NAMALWA (cell line): ENCODE measurements around the gene GRAMD4.
A peak's percentile ranks its signal among the peaks of the same experiment; 100 is the strongest.

Source experiments
- DNase-seq: peaks from one replicate; pipeline ENCODE4 v3.0.0-alpha.2; 2015; ENCODE audit warnings: low spot score

The GRAMD4 gene

DNA sequence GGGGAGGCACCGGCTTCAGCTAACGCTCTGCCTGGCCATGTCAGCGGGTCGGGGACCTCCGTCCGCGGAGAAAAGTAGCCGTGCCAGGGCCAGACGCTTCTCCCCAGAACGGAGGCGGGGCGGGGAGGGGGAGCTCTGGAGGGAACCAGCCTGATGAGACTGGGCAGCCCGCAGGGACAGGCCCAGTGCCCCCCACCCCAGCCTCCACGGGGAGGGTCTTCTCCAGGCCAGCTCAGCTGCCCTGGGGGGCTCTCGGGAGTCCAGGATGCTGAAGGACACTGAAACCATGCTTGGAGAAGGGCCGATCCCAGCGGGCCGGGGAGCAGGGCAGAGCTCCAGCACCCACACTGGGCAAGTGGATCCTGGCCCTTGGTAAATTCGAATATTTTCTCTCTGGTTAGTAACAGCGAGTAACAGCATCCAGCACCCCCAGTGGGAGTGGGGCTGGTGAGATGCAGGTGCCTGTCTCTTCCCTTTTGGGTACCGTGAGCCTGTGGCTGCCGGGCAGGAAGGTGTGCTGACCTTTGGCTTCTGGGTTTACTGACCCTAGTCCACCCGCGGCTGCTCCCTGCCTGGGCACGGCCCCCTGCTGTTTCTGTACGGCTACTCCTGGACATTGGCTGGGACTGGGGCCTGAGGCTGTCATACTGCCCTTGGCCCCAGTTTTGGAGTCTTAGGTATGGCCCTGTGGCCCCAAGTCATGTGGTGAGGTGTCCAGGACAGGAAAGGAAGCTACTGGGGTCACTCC lies 35.8 kb downstream of the GRAMD4 start:
- no peak for DNase-seq

DNA sequence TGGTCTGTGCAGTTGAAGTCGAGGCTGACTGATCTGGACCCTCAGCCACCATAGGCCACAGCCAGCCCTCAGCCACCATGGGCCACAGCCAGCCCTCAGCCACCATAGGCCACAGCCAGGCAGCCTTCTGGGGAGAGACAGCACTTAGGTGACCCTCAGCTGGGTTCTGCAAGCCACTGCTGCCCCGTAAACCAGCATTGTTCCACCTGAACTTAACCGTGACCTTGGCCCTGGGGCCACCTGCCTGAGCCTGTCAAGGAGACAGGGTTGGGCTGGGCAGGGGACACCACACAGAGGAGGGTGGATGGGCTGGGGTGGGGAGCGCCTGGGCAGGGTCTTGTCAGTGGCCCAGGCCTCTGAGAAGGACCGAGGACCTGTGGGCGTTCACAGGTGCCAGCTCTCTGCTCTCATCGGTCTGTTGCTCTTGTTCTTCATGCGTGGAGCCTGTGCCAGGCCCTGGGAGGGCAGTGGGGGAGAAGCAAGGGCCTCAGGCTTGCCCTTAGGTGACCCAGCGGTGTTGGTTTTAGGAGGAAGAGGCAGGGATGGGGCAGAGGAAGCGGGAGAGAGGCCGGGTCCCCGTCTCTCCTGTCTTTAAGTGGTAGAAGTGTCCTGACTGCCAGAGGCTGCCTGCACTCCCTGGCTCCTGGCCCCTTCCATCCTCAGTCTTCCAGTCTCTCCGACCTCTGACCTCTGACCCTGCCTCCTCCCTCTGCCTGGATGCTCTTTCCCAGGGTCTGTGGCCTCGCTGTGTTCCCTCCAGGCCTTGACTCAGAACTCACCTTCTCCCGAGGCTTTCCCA lies 36.9 kb downstream of the GRAMD4 start:
- no peak for DNase-seq

DNA sequence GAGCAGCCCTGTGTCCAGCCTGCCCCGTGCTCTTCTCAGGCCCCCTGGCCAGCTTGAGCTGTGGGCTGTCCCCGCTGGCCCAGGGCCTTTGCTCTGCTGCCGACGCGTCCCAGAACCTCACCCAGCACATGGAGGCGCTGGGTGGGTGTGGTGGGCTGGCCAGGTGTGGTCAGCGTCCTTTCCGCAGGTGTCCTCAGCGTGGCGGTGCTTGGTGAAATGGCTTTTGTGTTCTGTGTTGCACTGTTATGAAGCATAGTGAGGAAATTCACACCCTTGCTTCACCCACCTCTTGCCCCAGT lies 37.4 kb downstream of the GRAMD4 start:
- no peak for DNase-seq

DNA sequence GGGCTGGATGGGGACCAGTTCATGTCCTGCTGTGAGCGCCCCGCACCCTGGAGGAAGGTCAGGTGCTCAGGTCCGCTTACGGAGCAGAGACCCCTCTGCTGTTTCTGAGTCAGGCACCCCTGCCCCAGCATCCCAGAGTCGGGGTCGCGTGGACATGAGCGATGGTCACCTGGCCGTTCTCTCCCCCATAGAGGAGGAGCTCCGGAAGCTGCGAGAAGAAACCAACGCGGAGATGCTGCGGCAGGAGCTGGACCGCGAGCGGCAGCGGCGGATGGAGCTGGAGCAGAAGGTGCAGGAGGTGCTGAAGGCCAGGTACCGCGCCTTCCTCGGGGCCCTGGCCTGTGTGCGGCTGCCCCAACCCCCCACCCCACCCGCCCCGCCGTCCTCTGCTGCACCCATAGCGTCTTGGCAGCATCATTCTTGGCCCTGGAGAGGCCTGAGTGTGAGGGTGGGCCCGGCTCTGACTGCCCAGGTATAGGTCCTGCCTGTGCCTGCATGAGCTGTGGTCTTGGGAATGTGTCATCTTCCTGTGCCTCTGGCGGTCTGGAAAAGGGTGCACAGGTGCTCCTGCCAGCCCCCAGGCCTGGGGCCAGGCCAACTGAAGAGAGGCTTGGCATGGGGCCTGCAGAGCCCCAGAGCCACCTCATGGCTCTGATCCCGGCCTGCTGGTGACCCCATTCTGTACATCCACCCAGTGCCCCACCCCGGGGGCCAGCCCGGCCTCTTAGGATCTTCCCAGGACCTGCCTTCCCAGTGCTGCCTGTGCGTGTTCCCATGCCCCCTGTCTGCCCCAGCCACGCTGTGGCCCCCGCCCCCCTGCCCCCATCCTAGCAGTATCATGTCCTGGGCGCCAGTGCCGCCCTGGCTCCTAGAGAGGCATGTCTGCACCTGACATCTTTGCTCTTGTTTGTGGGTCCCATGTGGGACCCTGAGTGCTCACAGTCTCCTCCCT lies 38.1 kb downstream of the GRAMD4 start:
- DNase-seq, result no peak

DNA sequence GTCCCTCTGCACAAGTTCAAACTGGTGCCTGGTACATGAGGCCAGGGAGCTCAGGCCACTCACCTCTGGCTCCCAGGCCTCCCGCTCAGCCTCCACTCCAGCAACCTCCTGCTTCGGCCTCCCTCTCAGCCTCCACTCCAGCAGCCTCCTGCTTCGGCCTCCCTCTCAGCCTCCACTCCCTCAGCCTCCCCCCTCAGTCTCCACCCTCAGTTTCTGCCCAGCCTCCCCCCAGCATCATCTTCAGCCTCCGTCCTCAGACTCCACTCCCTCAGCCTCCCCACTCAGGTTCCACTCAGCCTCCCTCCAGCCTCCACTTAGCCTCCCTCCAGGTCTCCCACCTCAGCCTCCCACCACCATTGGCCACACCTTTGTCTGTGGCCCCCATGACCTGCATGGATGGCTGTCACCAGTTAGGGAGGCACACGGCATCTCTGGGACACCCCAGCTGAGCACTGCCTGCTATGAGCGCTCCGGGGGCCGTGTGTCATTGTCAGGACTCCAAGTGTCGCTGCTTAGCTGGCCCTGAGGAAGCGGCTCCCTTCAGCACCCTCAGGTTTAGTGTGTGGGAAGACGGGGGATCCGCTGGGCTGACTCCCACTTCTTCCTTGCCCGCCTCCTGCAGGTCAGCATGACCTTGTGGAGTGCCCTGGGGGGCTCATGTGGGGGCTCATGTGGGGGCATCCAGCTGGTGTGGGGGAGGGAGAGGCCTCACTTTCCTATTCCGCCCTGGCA lies 39.0 kb downstream of the GRAMD4 start:
- DNase-seq, result no peak

DNA sequence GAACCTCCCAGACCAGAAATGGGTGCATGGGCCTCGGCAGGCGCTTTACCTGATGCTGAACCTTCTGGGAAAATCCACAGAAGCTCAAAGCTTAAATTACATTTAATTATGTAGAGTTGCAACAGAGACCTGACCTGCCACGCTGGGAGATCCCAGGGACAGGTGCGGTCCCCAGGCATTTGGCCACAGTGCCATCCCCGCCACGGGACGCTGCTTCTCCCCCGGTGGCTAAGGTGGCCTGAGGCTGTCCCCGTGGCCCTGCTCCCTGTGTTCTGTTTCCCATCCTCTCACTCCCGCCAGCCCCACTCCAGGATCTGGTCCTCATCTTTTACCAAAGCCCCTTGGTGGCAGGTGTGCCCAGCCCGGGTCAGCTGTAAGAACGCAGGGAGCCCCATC lies 39.6 kb downstream of the GRAMD4 start:
- DNase-seq, result no peak

DNA sequence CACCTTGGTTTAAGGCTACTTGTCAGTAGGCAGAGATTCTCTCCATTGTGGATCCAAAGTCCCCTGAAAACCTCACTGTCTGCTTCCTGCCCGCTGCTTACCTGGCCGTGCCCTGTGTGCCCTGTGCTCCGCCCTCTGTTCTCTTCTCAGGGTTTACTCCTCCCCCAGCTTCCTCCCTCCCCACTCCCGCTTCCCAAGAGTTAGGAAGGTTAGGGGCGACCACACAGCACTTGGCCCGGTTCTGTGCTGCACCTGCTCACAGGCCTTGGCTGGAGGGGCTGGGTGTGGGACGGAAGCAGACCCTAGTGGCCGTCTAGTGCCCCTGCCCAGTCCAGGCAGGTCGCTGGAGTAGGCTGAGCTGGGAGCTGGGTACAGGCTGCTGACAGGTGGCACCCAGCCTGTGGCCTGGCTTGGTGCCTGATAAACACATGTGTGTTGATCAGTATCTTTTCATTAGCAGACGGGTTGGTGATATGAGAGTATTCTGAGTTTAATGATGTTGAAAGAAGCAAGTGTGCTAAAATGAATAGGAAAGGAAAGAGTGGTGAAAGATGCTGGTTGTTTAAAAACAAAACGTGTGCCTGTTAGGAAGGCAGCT lies 40.5 kb downstream of the GRAMD4 start:
- DNase-seq, result no peak

DNA sequence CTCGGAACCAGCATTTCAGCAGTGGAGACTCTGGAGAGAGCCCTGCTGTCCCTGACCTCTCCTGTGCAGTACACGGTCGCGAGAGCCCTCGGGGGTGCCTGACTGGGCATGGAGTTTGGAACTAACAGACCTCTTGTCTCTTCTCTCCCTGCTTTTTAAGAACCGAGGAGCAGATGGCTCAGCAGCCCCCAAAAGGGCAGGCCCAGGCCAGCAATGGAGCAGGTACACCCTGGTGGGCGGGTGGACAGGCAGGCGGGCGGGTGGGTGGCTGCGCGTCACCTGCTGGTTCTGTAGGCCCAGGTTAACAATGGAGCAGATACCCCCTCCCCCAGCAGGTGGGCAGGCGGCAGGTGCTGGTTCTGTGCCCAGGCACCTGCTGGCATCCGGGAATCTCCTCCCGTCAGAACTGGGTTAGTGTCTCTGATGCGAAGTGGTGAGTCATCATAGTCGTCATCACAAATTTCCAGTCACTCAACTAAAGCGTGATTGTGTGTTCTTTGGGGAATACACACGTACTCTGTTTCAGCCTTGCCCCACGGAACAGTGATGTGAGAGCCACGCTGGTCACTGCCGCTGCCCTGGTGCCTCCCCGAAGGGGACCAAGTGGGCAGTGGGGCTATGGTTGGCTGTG lies 41.1 kb downstream of the GRAMD4 start:
- DNase-seq, result no peak

DNA sequence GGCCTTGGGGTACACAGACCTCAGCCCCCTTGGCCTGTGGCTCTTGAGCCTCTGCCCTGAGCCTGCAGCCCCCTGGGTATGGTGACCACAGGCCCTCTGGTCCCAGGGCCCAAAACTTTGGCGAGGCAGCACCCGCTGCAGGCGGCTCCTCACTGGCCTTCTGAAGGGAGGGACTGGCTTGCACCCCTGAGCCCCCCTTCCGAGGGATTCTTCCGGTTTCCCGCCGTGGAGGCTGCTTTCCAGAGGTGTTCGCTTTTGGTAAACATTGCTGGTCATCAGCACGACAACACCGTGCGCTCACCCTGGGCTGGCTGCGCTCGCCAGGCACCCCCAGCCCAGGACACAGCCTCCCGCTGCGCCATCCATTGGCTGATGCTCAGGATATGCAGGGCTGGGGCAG lies 42.0 kb downstream of the GRAMD4 start:
- DNase-seq, result no peak

DNA sequence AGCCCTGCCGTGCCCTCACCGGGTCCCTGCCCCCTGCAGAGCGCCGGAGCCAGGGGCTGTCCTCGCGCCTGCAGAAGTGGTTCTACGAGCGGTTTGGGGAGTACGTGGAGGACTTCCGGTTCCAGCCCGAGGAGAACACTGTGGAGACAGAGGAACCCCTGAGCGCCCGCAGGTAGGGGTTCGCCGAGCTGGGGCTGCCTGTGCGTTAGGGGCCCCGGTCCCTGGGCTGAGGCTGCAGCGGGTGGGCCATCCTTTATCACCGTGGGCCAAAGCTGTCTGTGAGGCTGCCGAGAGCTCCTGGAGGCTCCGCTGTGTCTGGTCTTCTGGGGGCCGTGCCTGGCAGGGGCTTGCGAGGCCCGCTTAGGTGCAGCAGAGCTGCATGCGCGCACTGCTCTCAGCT lies 42.8 kb downstream of the GRAMD4 start:
- no peak for DNase-seq

DNA sequence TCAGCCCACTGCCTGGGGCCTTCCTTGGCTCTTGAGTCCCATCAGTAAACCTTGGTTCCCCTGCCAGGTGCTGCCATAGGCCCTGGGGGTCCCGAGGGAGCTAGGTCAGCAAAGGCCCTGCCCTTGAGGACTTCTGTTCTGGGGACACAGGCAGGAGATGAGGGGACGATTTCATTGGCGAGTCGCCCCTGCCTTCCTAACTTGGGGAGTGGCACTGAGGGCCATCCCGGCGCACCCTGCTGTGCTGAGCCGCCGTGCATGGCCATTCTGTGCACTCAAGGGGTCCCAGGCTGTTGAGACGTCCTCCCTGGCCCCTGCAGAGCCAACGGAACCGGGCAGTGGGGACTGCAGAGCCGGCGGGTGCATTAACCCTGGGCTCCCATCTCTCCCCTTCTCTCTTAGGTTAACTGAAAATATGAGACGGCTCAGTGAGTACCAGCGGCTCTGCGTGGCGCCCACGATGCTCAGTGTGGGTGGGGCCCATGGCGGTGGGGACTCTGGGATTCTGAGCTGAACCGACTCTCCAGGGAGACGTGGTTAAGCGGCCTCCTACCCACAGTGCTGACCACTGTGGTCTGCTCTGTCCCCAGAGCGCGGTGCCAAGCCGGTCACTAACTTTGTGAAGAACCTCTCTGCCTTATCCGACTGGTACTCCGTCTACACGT lies 43.4 kb downstream of the GRAMD4 start:
- DNase-seq, result no peak

DNA sequence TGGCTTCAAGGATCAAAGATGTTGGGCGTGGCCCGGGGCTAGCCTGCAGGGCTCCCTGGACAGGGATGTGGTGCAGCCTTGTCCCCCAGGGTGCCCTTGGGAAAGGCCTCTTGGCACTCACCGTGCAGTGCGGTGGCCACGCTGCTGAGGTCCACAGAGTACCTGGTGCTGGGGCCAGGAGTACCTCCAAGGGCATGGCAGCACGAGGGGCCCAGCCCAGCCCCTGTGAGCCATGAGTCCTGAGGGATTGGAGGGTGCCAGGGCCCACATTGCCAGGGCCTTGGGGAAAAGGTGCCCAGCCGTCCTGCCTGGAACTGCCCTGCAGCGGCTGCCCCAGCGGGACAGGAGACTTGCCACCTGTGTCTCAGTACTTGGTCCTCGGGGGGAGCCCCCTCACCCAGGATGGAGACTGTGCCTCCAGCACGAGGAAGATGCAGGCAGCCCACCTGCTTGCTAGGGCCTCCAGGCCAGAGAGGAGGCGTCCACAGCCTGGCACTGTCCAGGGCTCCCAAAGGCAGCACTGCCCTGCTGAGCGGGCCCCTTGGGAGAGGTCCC lies 44.2 kb downstream of the GRAMD4 start:
- DNase-seq, result no peak

DNA sequence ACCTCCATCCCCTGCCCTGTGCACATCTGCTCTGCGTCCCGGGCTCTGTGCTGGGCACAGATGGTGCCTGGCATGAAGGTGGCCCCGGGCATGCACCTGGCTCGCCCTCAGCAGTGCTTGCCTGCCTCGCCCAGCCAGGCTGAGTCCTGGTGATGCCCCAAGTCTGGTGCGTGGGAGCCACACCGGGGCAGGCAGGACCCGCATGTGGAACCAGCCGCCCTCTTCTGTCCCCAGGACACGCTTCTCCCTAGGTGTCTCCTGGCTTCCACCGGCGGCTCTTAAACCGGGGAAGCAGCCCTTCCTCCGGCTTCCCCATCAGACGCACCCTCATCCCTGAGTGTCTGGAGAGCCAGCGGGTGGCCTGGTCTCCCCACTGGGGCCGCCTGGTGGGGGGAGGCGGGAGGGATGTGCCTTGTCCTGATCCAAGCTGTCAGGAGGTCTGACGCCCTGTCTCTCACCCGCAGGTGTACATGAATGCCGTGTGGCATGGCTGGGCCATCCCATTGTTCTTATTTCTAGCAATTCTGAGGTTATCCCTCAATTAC lies 45.0 kb downstream of the GRAMD4 start:
- DNase-seq, result no peak

DNA sequence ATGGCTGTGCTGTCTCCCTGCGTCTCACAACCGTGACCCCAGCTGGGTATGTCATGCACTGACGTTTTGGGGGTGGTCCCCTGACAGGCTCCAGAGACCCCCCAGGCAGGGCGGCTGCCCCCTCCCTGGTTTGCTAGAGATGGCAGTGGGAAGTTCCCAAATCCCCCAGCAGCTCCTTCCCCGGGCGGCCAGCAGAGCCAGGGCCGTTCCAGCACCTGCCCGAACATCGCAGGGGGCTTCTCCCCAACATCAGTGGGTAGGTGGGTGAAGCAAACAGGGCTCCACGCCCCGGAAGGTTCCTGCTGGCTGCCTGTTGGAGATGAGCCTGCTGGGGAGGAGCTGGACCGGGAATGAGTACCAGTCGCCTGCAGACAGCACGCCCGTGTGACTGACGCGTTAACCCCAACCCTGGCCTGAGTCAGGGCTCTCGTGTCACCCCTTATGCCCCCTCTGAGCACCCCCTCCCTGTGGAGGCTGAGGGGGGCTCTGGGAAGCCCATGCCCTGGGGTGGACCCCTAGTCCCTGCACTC lies 45.6 kb downstream of the GRAMD4 start:
- no peak for DNase-seq

DNA sequence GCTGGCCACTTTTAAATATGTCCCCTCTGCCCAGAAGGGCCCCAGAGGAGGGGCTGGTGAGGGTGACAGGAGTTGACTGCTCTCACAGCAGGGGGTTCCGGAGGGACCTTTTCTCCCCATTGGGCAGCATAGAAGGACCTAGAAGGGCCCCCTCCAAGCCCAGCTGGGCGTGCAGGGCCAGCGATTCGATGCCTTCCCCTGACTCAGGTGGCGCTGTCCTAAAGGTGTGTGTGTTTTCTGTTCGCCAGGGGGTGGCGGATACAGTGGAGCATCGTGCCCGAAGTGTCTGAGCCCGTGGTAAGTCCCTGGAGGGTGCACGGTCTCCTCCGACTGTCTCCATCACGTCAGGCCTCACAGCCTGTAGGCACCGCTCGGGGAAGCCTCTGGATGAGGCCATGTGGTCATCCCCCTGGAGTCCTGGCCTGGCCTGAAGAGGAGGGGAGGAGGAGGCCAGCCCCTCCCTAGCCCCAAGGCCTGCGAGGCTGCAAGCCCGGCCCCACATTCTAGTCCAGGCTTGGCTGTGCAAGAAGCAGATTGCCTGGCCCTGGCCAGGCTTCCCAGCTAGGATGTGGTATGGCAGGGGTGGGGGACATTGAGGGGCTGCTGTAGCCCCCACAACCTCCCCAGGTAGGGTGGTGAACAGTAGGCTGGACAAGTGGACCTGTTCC lies 46.5 kb downstream of the GRAMD4 start:
- no peak for DNase-seq

DNA sequence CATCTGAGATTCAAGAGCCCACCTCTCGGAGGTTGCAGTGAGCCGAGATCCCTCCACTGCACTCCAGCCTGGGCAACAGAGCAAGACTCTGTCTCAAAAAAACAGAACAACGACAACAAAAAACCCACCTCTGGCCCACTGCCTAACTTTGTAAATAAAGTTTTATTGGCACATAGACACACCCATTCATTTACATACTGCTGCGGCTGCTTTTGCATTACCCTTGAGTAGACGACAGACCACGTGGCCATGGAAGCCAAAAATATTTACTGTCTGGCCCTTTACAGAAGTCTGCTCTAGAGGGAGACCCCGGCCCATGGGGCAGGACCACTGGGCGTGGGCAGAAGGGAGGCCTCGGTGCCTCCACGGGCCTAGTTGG lies 47.0 kb downstream of the GRAMD4 start:
- peak; percentile 58 for DNase-seq

DNA sequence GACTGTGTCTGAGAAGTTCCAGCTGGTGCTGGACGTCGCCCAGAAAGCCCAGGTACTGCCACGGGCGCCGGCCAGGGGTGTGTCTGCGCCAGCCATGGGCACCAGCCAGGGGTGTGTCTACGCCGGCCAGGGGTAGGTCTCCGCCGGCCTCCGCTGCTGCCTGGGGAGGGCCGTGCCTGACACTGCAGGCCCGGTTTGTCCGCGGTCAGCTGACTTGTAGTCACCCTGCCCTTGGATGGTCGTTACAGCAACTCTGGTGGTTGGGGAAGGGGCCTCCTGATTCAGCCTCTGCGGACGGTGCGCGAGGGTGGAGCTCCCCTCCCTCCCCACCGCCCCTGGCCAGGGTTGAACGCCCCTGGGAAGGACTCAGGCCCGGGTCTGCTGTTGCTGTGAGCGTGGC lies 47.9 kb downstream of the GRAMD4 start:
- no peak for DNase-seq

DNA sequence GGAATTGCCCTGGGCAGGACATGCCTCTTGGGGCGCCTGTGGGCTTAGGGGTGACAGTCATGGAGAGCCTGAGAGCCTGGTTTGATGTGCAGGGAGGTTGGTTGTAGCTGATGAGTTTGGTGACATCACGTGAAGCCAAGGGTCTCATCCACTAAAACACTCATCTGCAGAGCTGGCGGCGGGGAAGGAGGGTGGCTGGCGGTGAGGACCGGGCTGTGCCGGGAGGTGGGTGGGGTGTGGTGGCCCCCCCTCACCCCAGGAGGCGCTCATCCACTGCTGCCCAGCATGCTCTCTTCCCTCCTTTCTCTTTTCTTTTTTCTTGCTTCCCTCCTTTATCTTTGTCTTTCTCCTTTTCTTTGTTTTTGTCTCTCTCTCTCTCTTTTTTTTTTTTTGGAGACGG lies 49.0 kb downstream of the GRAMD4 start:
- no peak for DNase-seq

DNA sequence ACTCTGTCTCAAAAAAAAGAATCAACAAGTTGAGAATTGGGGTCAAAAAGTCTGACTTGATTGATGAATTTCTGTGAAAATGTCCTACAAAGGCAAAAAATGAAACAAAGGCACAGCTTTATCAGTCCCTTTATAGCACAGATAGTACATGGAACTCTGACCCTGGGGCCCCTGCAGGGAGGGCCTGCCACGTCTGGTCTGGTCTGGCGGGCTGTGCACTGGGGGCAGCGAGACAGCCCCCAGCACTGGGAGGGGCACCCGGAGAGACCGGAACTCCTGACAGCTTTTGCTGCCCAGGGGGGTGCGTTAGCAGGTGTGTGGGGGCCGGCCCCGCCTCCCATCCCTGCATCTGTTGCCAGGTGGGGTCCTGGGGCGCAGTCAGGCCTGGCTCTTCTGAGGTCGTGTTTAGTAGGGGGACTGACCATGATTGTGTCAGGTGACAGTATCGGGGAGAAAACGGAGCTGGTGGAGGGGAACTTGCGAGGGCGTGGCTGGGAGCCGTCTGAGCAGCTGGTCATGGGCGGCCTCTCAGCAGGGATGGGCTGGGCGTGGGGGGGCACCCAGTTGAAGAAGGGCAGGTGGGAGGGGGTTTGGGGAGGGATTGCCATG lies 51.7 kb downstream of the GRAMD4 start:
- peak; percentile 77 for DNase-seq
